K562 (cell line): ENCODE data around the gene SPATA45.

Experiments used
- CREM ChIP-seq: IDR thresholded peaks from 2 replicates; pipeline ENCODE4 v1.6.1; 2014; ENCODE audit warnings: antibody characterized with exemption, low read depth
- DDX20 ChIP-seq: fragments of 450-650 bp; IDR thresholded peaks from 2 replicates; pipeline ENCODE4 v1.6.1; 2016; ENCODE audit warnings: missing genetic modification characterization, low read depth, mild to moderate bottlenecking, missing compliant biosample characterization, moderate library complexity
- POLR2A ChIP-seq: fragments of 450-650 bp; conservative IDR thresholded peaks from 2 replicates; pipeline ENCODE4 v1.6.1; 2016
- RCOR1 ChIP-seq, 2 experiments: IDR thresholded peaks; 2 replicates each; pipeline ENCODE4 v1.6.1; 2012; ENCODE audit warnings: low read depth in 2 of 2, low read length in 2 of 2, borderline replicate concordance in 1 of 2, improper control_type of control experiment in 1 of 2
- SIX5 ChIP-seq, 2 experiments: IDR thresholded peaks; 2 replicates each; pipeline ENCODE4 v1.6.1; 2011; ENCODE audit warnings: low read length in 2 of 2, borderline replicate concordance in 1 of 2, low read depth in 1 of 2, mild to moderate bottlenecking in 1 of 2, moderate library complexity in 1 of 2; ENCODE audit not compliant: insufficient read depth in 1 of 2
- ZNF175 ChIP-seq: fragments of 200-800 bp; sonication (Bioruptor generic); IDR thresholded peaks from 2 replicates; pipeline ENCODE4 v1.6.1; 2016; ENCODE audit warnings: low read depth, mild to moderate bottlenecking, missing genetic modification characterization, missing compliant biosample characterization
- TF ChIP-seq, protein P1 (sequence below), 3 experiments: IDR thresholded peaks in 2 of 3; conservative IDR thresholded peaks in 1 of 3; 2 replicates each; pipeline ENCODE4 v1.5.1; 2011 to 2012; ENCODE audit warnings: low read length in 3 of 3, mild to moderate bottlenecking in 3 of 3, control low read depth in 2 of 3, improper control_type of control experiment in 1 of 3, inconsistent platforms in 1 of 3, low read depth in 1 of 3, mixed read lengths in 1 of 3, moderate library complexity in 1 of 3; ENCODE audit not compliant: insufficient read depth in 2 of 3
- TF ChIP-seq, protein P2 (sequence below): fragments of 450-650 bp; IDR thresholded peaks from one replicate; pipeline ENCODE4 v1.6.1; 2018; ENCODE audit warnings: mild to moderate bottlenecking, moderate library complexity; ENCODE audit not compliant: partially characterized antibody

DNA sequence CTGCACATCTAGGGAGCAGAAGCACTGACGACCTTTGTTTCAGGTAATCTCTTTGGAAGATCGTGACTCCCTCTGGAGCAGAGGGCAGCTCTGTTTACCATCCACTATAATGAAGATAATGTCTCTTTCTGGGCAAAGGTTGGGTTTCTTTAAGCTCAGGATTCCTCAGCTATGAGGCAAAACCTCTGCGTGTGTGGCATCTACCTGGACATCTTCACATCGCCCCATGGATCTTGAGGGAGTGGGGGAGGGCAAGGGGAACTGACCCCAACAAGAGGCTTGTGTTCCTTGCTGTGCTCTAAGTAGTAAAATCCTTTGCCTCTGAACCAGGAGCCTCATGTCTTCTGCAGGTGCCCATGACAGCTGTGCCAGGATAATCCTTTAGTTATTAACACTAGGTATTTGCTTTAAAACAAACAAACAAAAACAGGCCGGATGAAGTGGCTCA, 19.6 kb downstream of the SPATA45 start:
- TF ChIP-seq DDX20 (tag) (no peak), CREM (no peak), SIX5 (IDR thresholded peaks at IDR 0.05; ENCODE audit: borderline replicate concordance in 1 of 2, insufficient read depth in 1 of 2, low read depth in 1 of 2, low read length in 2 of 2) (no peak), RCOR1 (IDR thresholded peaks at IDR 0.05; ENCODE audit: borderline replicate concordance in 1 of 2, low read depth in 2 of 2, low read length in 2 of 2) (no peak), ZNF175 (CRISPR knock-in tag) (no peak), POLR2A (no peak)
- TF ChIP-seq, protein P1, sequence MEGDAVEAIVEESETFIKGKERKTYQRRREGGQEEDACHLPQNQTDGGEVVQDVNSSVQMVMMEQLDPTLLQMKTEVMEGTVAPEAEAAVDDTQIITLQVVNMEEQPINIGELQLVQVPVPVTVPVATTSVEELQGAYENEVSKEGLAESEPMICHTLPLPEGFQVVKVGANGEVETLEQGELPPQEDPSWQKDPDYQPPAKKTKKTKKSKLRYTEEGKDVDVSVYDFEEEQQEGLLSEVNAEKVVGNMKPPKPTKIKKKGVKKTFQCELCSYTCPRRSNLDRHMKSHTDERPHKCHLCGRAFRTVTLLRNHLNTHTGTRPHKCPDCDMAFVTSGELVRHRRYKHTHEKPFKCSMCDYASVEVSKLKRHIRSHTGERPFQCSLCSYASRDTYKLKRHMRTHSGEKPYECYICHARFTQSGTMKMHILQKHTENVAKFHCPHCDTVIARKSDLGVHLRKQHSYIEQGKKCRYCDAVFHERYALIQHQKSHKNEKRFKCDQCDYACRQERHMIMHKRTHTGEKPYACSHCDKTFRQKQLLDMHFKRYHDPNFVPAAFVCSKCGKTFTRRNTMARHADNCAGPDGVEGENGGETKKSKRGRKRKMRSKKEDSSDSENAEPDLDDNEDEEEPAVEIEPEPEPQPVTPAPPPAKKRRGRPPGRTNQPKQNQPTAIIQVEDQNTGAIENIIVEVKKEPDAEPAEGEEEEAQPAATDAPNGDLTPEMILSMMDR (IDR thresholded peaks at IDR 0.05 in 2 of 3, conservative IDR thresholded peaks at IDR 0.05 in 1 of 3; ENCODE audit: insufficient read depth in 2 of 3, low read depth in 1 of 3, low read length in 3 of 3) = no peak
- TF ChIP-seq, protein P2, sequence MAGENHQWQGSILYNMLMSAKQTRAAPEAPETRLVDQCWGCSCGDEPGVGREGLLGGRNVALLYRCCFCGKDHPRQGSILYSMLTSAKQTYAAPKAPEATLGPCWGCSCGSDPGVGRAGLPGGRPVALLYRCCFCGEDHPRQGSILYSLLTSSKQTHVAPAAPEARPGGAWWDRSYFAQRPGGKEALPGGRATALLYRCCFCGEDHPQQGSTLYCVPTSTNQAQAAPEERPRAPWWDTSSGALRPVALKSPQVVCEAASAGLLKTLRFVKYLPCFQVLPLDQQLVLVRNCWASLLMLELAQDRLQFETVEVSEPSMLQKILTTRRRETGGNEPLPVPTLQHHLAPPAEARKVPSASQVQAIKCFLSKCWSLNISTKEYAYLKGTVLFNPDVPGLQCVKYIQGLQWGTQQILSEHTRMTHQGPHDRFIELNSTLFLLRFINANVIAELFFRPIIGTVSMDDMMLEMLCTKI = no peak
